ENCODE measurements around the gene CIB4. TPM values are rescaled to one million over a fixed set of nuclear protein-coding genes. Genes with fewer than 3 reads are reported as not detected.

Gene CIB4
- total RNA-seq, 1 experiment from 2014 or later, result not detected

DNA sequence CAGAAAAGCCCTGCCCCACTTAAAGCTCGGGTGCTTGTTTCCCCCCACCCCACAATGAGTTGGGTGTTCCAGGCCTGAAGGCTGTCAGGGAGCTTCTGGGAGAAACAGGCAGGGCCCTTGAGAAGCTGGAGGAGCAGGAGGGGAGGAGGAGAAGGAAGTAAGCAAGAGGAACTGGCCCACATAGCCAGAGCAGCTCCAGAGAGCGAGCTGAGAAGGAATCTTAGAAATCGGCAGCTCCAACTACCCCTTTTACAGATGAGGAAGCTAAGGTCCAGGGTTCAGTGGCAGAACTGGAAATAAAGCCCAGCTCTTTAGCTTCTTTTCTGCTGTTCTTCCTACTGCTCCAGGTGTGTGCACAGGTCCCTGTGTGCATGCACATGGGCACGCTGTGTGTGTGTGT lies 38.7 kb upstream of the CIB4 start:
- DNase-seq, result no peak
- Histone ChIP-seq H3K79me2 (ENCODE audit: low read length) (no peaks in the 10 kb centered on the region), H3K9ac (ENCODE audit: low read length) (no peak overlapping the region)

DNA sequence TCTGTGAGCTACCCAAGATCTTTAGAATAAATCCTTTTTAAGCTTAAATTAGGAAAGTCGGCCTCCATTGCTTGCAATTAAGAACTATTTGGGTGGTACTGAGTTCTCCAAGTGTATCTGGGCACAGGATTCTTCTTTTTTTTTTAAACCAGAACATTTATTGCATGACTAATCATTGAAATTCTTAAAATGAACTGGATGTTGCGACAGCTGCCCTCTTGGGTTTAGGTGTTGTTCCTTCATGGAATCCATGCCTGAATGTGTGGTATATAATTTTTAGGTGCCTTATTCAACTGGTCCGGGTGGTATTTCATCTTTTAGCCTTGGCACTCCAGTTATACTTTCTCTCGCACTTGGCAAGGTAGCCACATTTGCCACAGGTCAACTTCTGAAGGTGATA lies 36.9 kb upstream of the CIB4 start:
- no peak overlapping the region for H2AFZ ChIP-seq (ENCODE audit: low read length)
- H3K9me2 ChIP-seq (replicated peaks; ENCODE audit: insufficient read depth, low read length), result no peaks in the 10 kb centered on the region
- H3K4me2 ChIP-seq (ENCODE audit: low read depth, low read length, poor library complexity, severe bottlenecking), result no peak overlapping the region
- no peak overlapping the region for H3K27ac ChIP-seq (ENCODE audit: low read length)
- H3K9me3 ChIP-seq (ENCODE audit: low read length), result no peaks in the 10 kb centered on the region
- H3K36me3 ChIP-seq (ENCODE audit: insufficient read depth, low read length), result no peaks in the 10 kb centered on the region
- no peaks in the 10 kb centered on the region for H3K27me3 ChIP-seq (ENCODE audit: low read length)
- H4K20me1 ChIP-seq (ENCODE audit: insufficient read depth, low read depth, low read length), result no peaks in the 10 kb centered on the region
- H3K4me1 ChIP-seq (ENCODE audit: low read length), result no peaks in the 10 kb centered on the region
- H3K79me2 ChIP-seq (ENCODE audit: low read length), result no peaks in the 10 kb centered on the region
- no peak overlapping the region for H3K4me3 ChIP-seq (ENCODE audit: low read length)
- no peak overlapping the region for H3K9ac ChIP-seq (ENCODE audit: low read length)
- DNase-seq, result no peak

More for the DNA sequence above, 38.7 kb upstream of the CIB4 start:
- Histone ChIP-seq H2AFZ (ENCODE audit: low read length) (no peak overlapping the region), H3K36me3 (ENCODE audit: insufficient read depth, low read length) (no peaks in the 10 kb centered on the region), H4K20me1 (ENCODE audit: insufficient read depth, low read depth, low read length) (no peaks in the 10 kb centered on the region), H3K27me3 (ENCODE audit: low read length) (no peaks in the 10 kb centered on the region), H3K9me3 (ENCODE audit: low read length) (no peaks in the 10 kb centered on the region), H3K4me2 (ENCODE audit: low read depth, low read length, poor library complexity, severe bottlenecking) (no peak overlapping the region), H3K27ac (ENCODE audit: low read length) (no peak overlapping the region), H3K9me2 (replicated peaks; ENCODE audit: insufficient read depth, low read length) (no peaks in the 10 kb centered on the region), H3K4me3 (ENCODE audit: low read length) (no peak overlapping the region), H3K4me1 (ENCODE audit: low read length) (no peaks in the 10 kb centered on the region)

DNA sequence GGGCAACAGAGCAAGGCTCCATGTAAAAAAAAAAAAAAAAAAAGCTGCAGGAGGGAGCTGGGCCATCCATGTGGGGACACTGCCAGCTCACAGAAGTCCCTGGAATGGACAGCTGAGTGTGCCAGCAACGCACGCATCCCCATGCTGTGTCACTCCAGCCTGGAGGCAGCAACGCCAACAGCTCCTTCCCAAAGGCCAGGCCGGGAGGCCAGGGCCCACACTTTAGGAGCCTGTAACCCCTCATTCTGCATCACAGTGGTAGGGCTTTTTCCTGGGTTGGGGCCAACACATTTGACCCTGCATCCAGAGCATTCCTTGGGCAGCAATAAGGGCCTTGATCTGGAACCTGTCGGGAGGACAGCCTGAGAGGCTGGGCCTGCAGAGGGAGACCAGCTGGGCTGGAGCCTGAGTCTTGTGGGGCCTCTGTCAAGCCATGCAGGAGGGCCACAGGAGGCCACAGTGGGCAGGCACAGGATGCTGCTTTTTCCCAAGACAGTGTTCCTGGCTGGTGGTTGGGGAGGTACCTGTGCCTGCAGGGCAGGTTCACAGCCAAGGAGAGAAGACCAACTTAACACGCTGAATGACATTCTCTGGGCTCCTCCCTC lies 34.6 kb upstream of the CIB4 start:
- H4K20me1 ChIP-seq (ENCODE audit: insufficient read depth, low read depth, low read length), result no peaks in the 10 kb centered on the region
- no peaks in the 10 kb centered on the region for H3K9me2 ChIP-seq (replicated peaks; ENCODE audit: insufficient read depth, low read length)
- no peaks in the 10 kb centered on the region for H3K9me3 ChIP-seq (ENCODE audit: low read length)
- no peaks in the 10 kb centered on the region for H3K36me3 ChIP-seq (ENCODE audit: insufficient read depth, low read length)
- DNase-seq, result no peak
- H3K79me2 ChIP-seq (ENCODE audit: low read length), result no peaks in the 10 kb centered on the region
- no peak overlapping the region for H3K27ac ChIP-seq (ENCODE audit: low read length)
- no peak overlapping the region for H3K9ac ChIP-seq (ENCODE audit: low read length)
- no peaks in the 10 kb centered on the region for H3K27me3 ChIP-seq (ENCODE audit: low read length)
- no peak overlapping the region for H3K4me3 ChIP-seq (ENCODE audit: low read length)
- no peaks in the 10 kb centered on the region for H3K4me1 ChIP-seq (ENCODE audit: low read length)
- no peak overlapping the region for H2AFZ ChIP-seq (ENCODE audit: low read length)
- H3K4me2 ChIP-seq (ENCODE audit: low read depth, low read length, poor library complexity, severe bottlenecking), result no peak overlapping the region

DNA sequence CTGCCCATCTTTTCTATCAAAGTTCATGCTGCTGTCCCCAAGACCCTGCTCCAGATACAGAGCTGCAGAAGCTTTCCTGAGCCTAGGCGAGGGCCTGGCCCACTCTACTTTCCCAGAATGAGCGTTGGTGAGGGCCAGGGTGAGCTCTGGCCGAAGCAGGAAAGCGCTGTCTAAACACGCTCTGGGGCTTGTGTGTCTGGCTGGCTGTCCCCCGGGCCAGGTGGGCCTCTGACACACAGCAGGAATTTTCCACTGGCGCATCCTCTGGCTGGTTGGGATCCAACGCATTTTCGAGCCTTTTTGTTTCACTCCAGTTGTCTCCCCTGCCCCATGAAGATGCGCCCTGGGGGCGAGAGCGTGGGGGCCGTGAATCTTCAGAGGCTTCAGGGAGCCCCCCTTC lies 33.6 kb upstream of the CIB4 start:
- H2AFZ ChIP-seq (ENCODE audit: low read length), result no peak overlapping the region
- no peaks in the 10 kb centered on the region for H3K4me1 ChIP-seq (ENCODE audit: low read length)
- H3K9me2 ChIP-seq (replicated peaks; ENCODE audit: insufficient read depth, low read length), result no peaks in the 10 kb centered on the region
- no peak overlapping the region for H3K27ac ChIP-seq (ENCODE audit: low read length)
- no peaks in the 10 kb centered on the region for H3K79me2 ChIP-seq (ENCODE audit: low read length)
- H3K9me3 ChIP-seq (ENCODE audit: low read length), result no peaks in the 10 kb centered on the region
- no peak overlapping the region for H3K4me2 ChIP-seq (ENCODE audit: low read depth, low read length, poor library complexity, severe bottlenecking)
- H3K4me3 ChIP-seq (ENCODE audit: low read length), result no peak overlapping the region
- no peak overlapping the region for H3K9ac ChIP-seq (ENCODE audit: low read length)
- H3K36me3 ChIP-seq (ENCODE audit: insufficient read depth, low read length), result no peaks in the 10 kb centered on the region
- no peaks in the 10 kb centered on the region for H4K20me1 ChIP-seq (ENCODE audit: insufficient read depth, low read depth, low read length)
- no peaks in the 10 kb centered on the region for H3K27me3 ChIP-seq (ENCODE audit: low read length)
- no peak for DNase-seq

DNA sequence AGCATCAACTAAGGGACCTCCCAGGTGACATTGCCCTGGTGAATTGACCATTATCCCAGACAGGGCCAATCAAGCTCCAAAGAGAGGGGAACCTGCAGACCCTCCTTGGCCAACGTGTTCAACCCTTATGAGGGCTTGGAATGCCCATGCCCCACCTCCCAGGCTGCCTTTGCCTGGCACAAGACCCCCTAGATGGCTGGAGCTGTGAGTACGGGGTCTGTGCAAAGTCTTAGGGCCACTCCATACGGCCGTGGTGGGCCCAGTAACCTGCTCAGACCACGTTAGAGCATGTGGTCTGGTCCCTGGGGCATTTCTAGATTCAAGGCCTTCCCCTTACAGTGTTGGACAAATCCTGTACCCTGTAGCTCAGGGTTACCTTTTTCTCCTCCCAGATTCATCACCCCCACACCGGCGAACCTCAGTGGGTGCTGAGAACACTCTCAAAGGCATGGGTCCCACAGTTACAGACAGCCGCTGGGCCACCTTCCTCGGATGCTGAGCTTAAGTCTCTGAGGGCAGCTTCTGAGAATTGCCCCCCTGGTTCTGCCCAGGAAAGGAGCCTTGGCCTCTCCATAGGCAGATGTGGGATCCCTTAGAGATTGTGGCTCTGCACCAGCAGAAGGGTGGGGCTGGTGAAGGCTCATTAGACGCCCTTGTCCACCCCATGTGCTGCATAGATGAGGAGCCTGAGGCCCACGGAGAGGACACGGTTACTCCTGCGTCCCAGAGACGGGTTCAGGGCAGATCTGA lies 33.0 kb upstream of the CIB4 start:
- H3K9ac ChIP-seq (ENCODE audit: low read length), result no peak overlapping the region
- no peak overlapping the region for H3K4me2 ChIP-seq (ENCODE audit: low read depth, low read length, poor library complexity, severe bottlenecking)
- H2AFZ ChIP-seq (ENCODE audit: low read length), result no peak overlapping the region
- DNase-seq, result no peak
- no peaks in the 10 kb centered on the region for H3K36me3 ChIP-seq (ENCODE audit: insufficient read depth, low read length)
- no peaks in the 10 kb centered on the region for H3K79me2 ChIP-seq (ENCODE audit: low read length)
- no peaks in the 10 kb centered on the region for H3K27me3 ChIP-seq (ENCODE audit: low read length)
- no peaks in the 10 kb centered on the region for H4K20me1 ChIP-seq (ENCODE audit: insufficient read depth, low read depth, low read length)
- H3K4me1 ChIP-seq (ENCODE audit: low read length), result no peaks in the 10 kb centered on the region
- H3K4me3 ChIP-seq (ENCODE audit: low read length), result no peak overlapping the region
- no peaks in the 10 kb centered on the region for H3K9me2 ChIP-seq (replicated peaks; ENCODE audit: insufficient read depth, low read length)
- H3K9me3 ChIP-seq (ENCODE audit: low read length), result no peaks in the 10 kb centered on the region
- H3K27ac ChIP-seq (ENCODE audit: low read length), result no peak overlapping the region

DNA sequence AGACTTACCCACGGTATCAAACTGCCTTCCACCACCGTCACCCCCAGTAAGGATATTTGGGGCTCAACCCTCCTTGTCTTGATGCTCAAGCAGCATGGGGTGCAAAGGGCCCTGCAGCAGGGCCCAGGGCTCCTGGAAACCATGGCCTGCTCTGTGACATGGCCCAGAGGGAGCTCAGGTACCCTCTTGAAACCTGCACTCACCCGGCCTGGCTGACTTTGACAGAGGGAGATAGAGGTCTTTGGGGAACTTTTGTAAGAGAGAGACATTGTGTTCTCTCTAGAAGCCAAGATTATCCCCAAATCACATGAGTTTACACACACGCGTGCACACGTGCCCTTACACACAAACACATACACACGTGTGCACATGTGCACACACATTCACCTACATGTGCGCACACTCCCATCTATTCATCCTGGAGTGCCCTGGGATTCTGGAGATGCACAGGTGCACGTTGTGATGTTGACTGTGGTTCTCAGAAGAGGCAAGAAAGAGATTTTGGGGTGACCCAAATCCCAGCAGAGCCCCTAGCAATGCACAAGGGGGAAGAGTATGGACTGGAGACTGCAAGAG lies 31.7 kb upstream of the CIB4 start:
- no peak for DNase-seq
- no peaks in the 10 kb centered on the region for H3K4me1 ChIP-seq (ENCODE audit: low read length)
- H3K27me3 ChIP-seq (ENCODE audit: low read length), result no peaks in the 10 kb centered on the region
- no peaks in the 10 kb centered on the region for H3K79me2 ChIP-seq (ENCODE audit: low read length)
- H4K20me1 ChIP-seq (ENCODE audit: insufficient read depth, low read depth, low read length), result no peaks in the 10 kb centered on the region
- H3K27ac ChIP-seq (ENCODE audit: low read length), result no peak overlapping the region
- no peaks in the 10 kb centered on the region for H3K9me3 ChIP-seq (ENCODE audit: low read length)
- H2AFZ ChIP-seq (ENCODE audit: low read length), result no peak overlapping the region
- no peak overlapping the region for H3K4me2 ChIP-seq (ENCODE audit: low read depth, low read length, poor library complexity, severe bottlenecking)
- H3K9ac ChIP-seq (ENCODE audit: low read length), result no peak overlapping the region
- no peak overlapping the region for H3K4me3 ChIP-seq (ENCODE audit: low read length)
- H3K9me2 ChIP-seq (replicated peaks; ENCODE audit: insufficient read depth, low read length), result no peaks in the 10 kb centered on the region
- no peaks in the 10 kb centered on the region for H3K36me3 ChIP-seq (ENCODE audit: insufficient read depth, low read length)

DNA sequence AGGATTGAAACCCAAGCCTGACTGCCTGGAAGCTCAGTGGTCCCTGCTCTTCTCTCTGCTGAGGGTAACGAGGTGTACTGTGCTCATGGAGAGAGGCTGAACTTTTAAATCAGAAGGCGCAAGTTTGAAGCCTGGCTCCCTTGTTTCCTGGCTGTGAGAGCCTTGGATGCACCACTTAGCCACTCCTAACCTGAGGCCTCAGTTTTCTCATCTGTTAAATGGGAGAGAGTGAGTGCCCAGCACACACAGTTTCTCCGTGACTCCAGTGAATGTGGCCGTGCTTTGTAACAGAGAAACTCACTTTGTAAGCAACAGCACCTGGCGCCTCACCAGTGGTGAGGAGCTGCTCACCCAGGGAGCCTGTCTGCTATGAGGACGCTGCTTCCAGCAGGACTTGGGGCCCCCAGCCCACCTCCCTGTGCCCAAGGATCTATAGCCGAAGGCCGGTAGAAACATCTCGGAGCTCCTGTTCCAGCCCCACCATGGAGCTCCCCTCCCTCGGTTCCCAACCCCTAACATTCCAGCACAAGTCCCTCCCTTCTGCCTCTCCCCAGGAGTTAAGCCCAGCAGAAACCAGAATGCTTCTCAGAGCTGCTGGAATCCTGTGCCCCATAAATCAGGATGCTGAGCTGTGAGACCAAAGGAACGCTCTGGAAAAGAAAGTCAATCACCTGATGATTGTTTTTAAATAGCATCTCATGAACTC lies 31.1 kb upstream of the CIB4 start:
- no peak overlapping the region for H3K27ac ChIP-seq (ENCODE audit: low read length)
- no peaks in the 10 kb centered on the region for H3K36me3 ChIP-seq (ENCODE audit: insufficient read depth, low read length)
- no peak overlapping the region for H3K4me3 ChIP-seq (ENCODE audit: low read length)
- no peak for DNase-seq
- H3K9ac ChIP-seq (ENCODE audit: low read length), result no peak overlapping the region
- no peaks in the 10 kb centered on the region for H3K9me2 ChIP-seq (replicated peaks; ENCODE audit: insufficient read depth, low read length)
- H3K27me3 ChIP-seq (ENCODE audit: low read length), result no peaks in the 10 kb centered on the region
- H3K4me1 ChIP-seq (ENCODE audit: low read length), result no peaks in the 10 kb centered on the region
- H3K79me2 ChIP-seq (ENCODE audit: low read length), result no peaks in the 10 kb centered on the region
- H3K4me2 ChIP-seq (ENCODE audit: low read depth, low read length, poor library complexity, severe bottlenecking), result no peak overlapping the region
- no peaks in the 10 kb centered on the region for H3K9me3 ChIP-seq (ENCODE audit: low read length)
- H2AFZ ChIP-seq (ENCODE audit: low read length), result no peak overlapping the region
- H4K20me1 ChIP-seq (ENCODE audit: insufficient read depth, low read depth, low read length), result no peaks in the 10 kb centered on the region

DNA sequence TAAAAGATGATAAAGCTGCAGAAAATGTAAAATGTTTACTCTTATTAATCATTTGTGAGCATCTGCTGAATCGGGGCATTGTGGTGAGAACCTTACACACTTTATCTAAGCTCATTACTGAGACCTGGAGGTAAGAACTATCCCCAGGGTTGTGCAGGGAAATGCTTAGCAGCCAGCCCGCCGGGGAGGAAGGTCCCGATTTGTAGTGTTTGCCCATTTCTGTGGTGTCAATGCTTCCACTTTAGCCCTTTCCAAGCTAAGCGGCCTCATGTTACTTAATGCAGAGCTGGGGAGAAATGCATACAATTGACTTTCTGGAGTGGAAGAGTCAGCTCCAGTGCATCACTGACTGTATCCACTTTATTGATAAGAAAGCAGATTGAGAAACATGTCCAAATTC lies 30.5 kb upstream of the CIB4 start:
- Histone ChIP-seq H3K9me3 (ENCODE audit: low read length) (no peaks in the 10 kb centered on the region), H3K4me2 (ENCODE audit: low read depth, low read length, poor library complexity, severe bottlenecking) (no peak overlapping the region), H3K27me3 (ENCODE audit: low read length) (no peaks in the 10 kb centered on the region), H3K79me2 (ENCODE audit: low read length) (no peaks in the 10 kb centered on the region), H2AFZ (ENCODE audit: low read length) (no peak overlapping the region), H3K9me2 (replicated peaks; ENCODE audit: insufficient read depth, low read length) (no peaks in the 10 kb centered on the region), H3K27ac (ENCODE audit: low read length) (no peak overlapping the region), H3K4me3 (ENCODE audit: low read length) (no peak overlapping the region), H3K36me3 (ENCODE audit: insufficient read depth, low read length) (no peaks in the 10 kb centered on the region), H3K4me1 (ENCODE audit: low read length) (no peaks in the 10 kb centered on the region), H3K9ac (ENCODE audit: low read length) (no peak overlapping the region), H4K20me1 (ENCODE audit: insufficient read depth, low read depth, low read length) (no peaks in the 10 kb centered on the region)
- DNase-seq, result no peak

Data from Karpas-422 (cell line).